Activated CD4-positive, alpha-beta T cell treated with anti-CD3 and anti-CD28 coated beads for 4 hours (primary cell): Measurements from ENCODE around the gene PLA2G4D.

ENCODE experiments used
- DNase-seq, 2 donors: peaks; one replicate each; pipeline ENCODE4 v3.0.0-alpha.2; 2020

PLA2G4D gene

GRCh38 chr15:42070279-42070975 lies 23.9 kb downstream of the PLA2G4D start:
- DNase-seq, result no peak

- DNase-seq, result no peak
Observed at GRCh38 chr15:42069496-42070278, 24.7 kb downstream of the PLA2G4D start.

GRCh38 chr15:42069025-42069424 lies 25.3 kb downstream of the PLA2G4D start:
- no peak for DNase-seq

- no peak for DNase-seq
Observed at GRCh38 chr15:42068601-42069000, 25.8 kb downstream of the PLA2G4D start.

- DNase-seq, result no peak
Observed at GRCh38 chr15:42066764-42067415, 27.5 kb downstream of the PLA2G4D start.

GRCh38 chr15:42065468-42065867 lies 28.9 kb downstream of the PLA2G4D start:
- no peak for DNase-seq

- DNase-seq, result no peak
Observed at GRCh38 chr15:42065033-42065432, 29.3 kb downstream of the PLA2G4D start.

GRCh38 chr15:42064271-42064670 lies 30.1 kb downstream of the PLA2G4D start:
- no peak for DNase-seq

GRCh38 chr15:42063122-42063848 lies 31.1 kb downstream of the PLA2G4D start:
- DNase-seq, result no peak

GRCh38 chr15:42062284-42062806 lies 32.0 kb downstream of the PLA2G4D start:
- no peak for DNase-seq

- DNase-seq, result no peak
Observed at GRCh38 chr15:42060797-42061196, 33.6 kb downstream of the PLA2G4D start.

GRCh38 chr15:42060477-42060763 lies 33.9 kb downstream of the PLA2G4D start:
- no peak for DNase-seq

GRCh38 chr15:42059661-42060476 lies 34.5 kb downstream of the PLA2G4D start:
- DNase-seq, result peak; percentile 52 to 70

GRCh38 chr15:42058791-42059190 lies 35.6 kb downstream of the PLA2G4D start:
- no peak for DNase-seq

- no peak for DNase-seq
Observed at GRCh38 chr15:42057799-42058646, 36.3 kb downstream of the PLA2G4D start.

GRCh38 chr15:42056934-42057798 lies 37.2 kb downstream of the PLA2G4D start:
- peak; percentile 39 to 58 for DNase-seq

GRCh38 chr15:42053914-42054313 lies 40.4 kb downstream of the PLA2G4D start:
- no peak for DNase-seq

- no peak for DNase-seq
Observed at GRCh38 chr15:42053010-42053409, 41.4 kb downstream of the PLA2G4D start.

- no peak for DNase-seq
Observed at GRCh38 chr15:42050484-42051255, 43.7 kb downstream of the PLA2G4D start.
